Motor neuron (in vitro differentiated cells): ENCODE data around the gene TRAF3. TPM values are rescaled to one million over a fixed set of nuclear protein-coding genes. Genes with fewer than 3 reads are reported as not detected.
"Not testable (repeated sequence)": the region's sequence is repeated elsewhere in the genome, so short reads cannot be mapped to it uniquely, and the experiment has no call there.

Experiments used
- ATAC-seq, 8 experiments: fragments of 200-7000 bp; cut with Tn5 transposase; replicated peaks in 6 of 8; 2 replicates each; pipeline ENCODE4 v1.8.0; 2021; ENCODE audit warnings: mild to moderate bottlenecking in 8 of 8, moderate library complexity in 8 of 8
- H3K27ac ChIP-seq, 2 donors: fragments of 250-450 bp; sonication (Bioruptor Pico); 2 replicates each; pipeline ENCODE4 v1.9.0; 2021; ENCODE audit warnings: antibody characterized with exemption in 2 of 2, mild to moderate bottlenecking in 2 of 2, moderate library complexity in 1 of 2
- H3K4me1 ChIP-seq, 2 donors: fragments of 250-450 bp; sonication (Bioruptor Pico); replicated peaks in 1 of 2; 2 replicates each; pipeline ENCODE4 v1.6.1; 2021; ENCODE audit warnings: antibody characterized with exemption in 2 of 2, mild to moderate bottlenecking in 2 of 2, moderate library complexity in 1 of 2
- H3K4me3 ChIP-seq, 5 donors: fragments of 250-450 bp; sonication (Bioruptor Pico); 2 replicates each; pipeline ENCODE4 v1.9.0; 2021; ENCODE audit warnings: antibody characterized with exemption in 5 of 5, mild to moderate bottlenecking in 5 of 5, moderate library complexity in 4 of 5
- WGBS, 10 experiments: fragments of 450-650 bp; shearing (Covaris generic); methylation state at CpG; one replicate each; pipeline ENCODE4 v1.0.0; 2022; 5-methylcytosine and 5-hydroxymethylcytosine counted together
- in situ Hi-C, 9 experiments: fragments of 400-800 bp; cut with MboI; loops; one replicate each; pipeline ENCODE4 v1.15.0; 2021; ENCODE audit warnings: low sequenced_read_pairs in 9 of 9, low pct_unique_long_range_greater_than_20kb in 2 of 9; ENCODE audit not compliant: unreplicated experiment in 9 of 9
- total RNA-seq, 8 experiments: library from RNA; unstranded; fragments of 300-600 nt; gene quantifications; 2 replicates each; pipeline versions ENCODE4 v1.2.3 to v1.2.4, GENCODE V29; 2022

Gene TRAF3
- total RNA-seq, 8 experiments from 2014 or later: 12.7 to 35.7 (median 17.7) TPM

- ATAC-seq: peak in 1 of 8 experiments; percentile 16
- no peak overlapping the region for H3K27ac ChIP-seq
- in situ Hi-C loops: no loop called here
- H3K4me3 ChIP-seq: no peak overlapping the region
- H3K4me1 ChIP-seq: no peaks in the 10 kb centered on the region
- WGBS, 10 experiments: 82 to 100% (median 96%) methylated on average over 2 to 8 of the region's 8 CpGs; no CpG with 5 or more reads in 2 of the 10 experiments
Measured at GRCh38 chr14:102892651-102893050, 115.4 kb downstream of the TRAF3 start.

- in situ Hi-C loops: no loop called here
- Histone ChIP-seq H3K27ac (no peak overlapping the region), H3K4me1 (no peaks in the 10 kb centered on the region), H3K4me3 (no peak overlapping the region)
- WGBS, 10 experiments: 0 to 98% (median 78%) methylated on average over 1 to 8 of the region's 9 CpGs; no CpG with 5 or more reads in 3 of the 10 experiments
- ATAC-seq: peak in 2 of 8 experiments; percentile 72 to 74
Measured at GRCh38 chr14:102893452-102893851, 116.2 kb downstream of the TRAF3 start.

GRCh38 chr14:102896735-102897134 lies 119.5 kb downstream of the TRAF3 start:
- peak in 1 of 8 experiments; percentile 10 for ATAC-seq
- H3K4me1 ChIP-seq, H3K27ac ChIP-seq, H3K4me3 ChIP-seq, in situ Hi-C loops: not testable (repeated sequence)

GRCh38 chr14:102897299-102898027 lies 120.2 kb downstream of the TRAF3 start:
- H3K4me3 ChIP-seq: no peak overlapping the region
- no peak overlapping the region for H3K27ac ChIP-seq
- no peaks in the 10 kb centered on the region for H3K4me1 ChIP-seq
- 68 to 100% (median 90%) methylated on average over 2 to 8 of the region's 14 CpGs for WGBS, 10 experiments
- no peak for ATAC-seq
- in situ Hi-C loops: no loop called here

GRCh38 chr14:102898298-102898697 lies 121.0 kb downstream of the TRAF3 start:
- H3K4me3 ChIP-seq: no peak overlapping the region
- no peak for ATAC-seq
- H3K27ac ChIP-seq: no peak overlapping the region
- no peaks in the 10 kb centered on the region for H3K4me1 ChIP-seq
- in situ Hi-C loops: no loop called here
- WGBS, 10 experiments: 83 to 100% (median 86%) methylated on average over 1 to 6 of the region's 6 CpGs; no CpG with 5 or more reads in 3 of the 10 experiments

- Histone ChIP-seq H3K27ac (no peak overlapping the region), H3K4me3 (no peak overlapping the region), H3K4me1 (no peaks in the 10 kb centered on the region)
- WGBS, 10 experiments: 86 to 100% (median 93%) methylated on average over 1 to 6 of the region's 18 CpGs; no CpG with 5 or more reads in 3 of the 10 experiments
- in situ Hi-C loops: no loop called here
- no peak for ATAC-seq
Measured at GRCh38 chr14:102898776-102899515, 121.7 kb downstream of the TRAF3 start.

GRCh38 chr14:102899516-102899900 lies 122.3 kb downstream of the TRAF3 start:
- in situ Hi-C loops: no loop called here
- Histone ChIP-seq H3K4me3 (no peak overlapping the region), H3K4me1 (no peaks in the 10 kb centered on the region), H3K27ac (no peak overlapping the region)
- 60 to 100% (median 100%) methylated on average over 1 to 5 of the region's 8 CpGs; no CpG with 5 or more reads in 4 of the 10 experiments for WGBS, 10 experiments
- ATAC-seq: no peak

GRCh38 chr14:102900631-102901571 lies 123.7 kb downstream of the TRAF3 start:
- H3K4me1 ChIP-seq: no peaks in the 10 kb centered on the region
- no peak overlapping the region for H3K27ac ChIP-seq
- 72 to 92% (median 90%) methylated on average over 5 to 26 of the region's 39 CpGs; no CpG with 5 or more reads in 3 of the 10 experiments for WGBS, 10 experiments
- H3K4me3 ChIP-seq: no peak overlapping the region
- ATAC-seq: no peak
- in situ Hi-C loops: no loop called here

GRCh38 chr14:102901633-102902032 lies 124.4 kb downstream of the TRAF3 start:
- no peak overlapping the region for H3K4me3 ChIP-seq
- no peak for ATAC-seq
- in situ Hi-C loops: no loop called here
- 87 to 100% (median 93%) methylated on average over 1 to 4 of the region's 4 CpGs; no CpG with 5 or more reads in 3 of the 10 experiments for WGBS, 10 experiments
- no peak overlapping the region for H3K27ac ChIP-seq
- no peaks in the 10 kb centered on the region for H3K4me1 ChIP-seq

- no peak overlapping the region for H3K4me3 ChIP-seq
- no peaks in the 10 kb centered on the region for H3K4me1 ChIP-seq
- H3K27ac ChIP-seq: no peak overlapping the region
- in situ Hi-C loops: no loop called here
- 60 to 90% methylated on average over 1 to 2 of the region's 7 CpGs; no CpG with 5 or more reads in 8 of the 10 experiments for WGBS, 10 experiments
- ATAC-seq: no peak
Measured at GRCh38 chr14:102902086-102902485, 124.8 kb downstream of the TRAF3 start.

- in situ Hi-C loops: no loop called here
- no peak overlapping the region for H3K4me3 ChIP-seq
- whole genome bisulfite sequencing, 10 experiments: 80 to 100% (median 83%) methylated on average over 1 to 6 of the region's 12 CpGs; no CpG with 5 or more reads in 5 of the 10 experiments
- H3K4me1 ChIP-seq: no peaks in the 10 kb centered on the region
- ATAC-seq: no peak
- H3K27ac ChIP-seq: no peak overlapping the region
Measured at GRCh38 chr14:102902523-102903247, 125.4 kb downstream of the TRAF3 start.

GRCh38 chr14:102903248-102903888 lies 126.1 kb downstream of the TRAF3 start:
- no peak overlapping the region for H3K4me3 ChIP-seq
- in situ Hi-C loops: no loop called here
- WGBS, 10 experiments: 80 to 100% (median 100%) methylated on average over 2 to 14 of the region's 29 CpGs; no CpG with 5 or more reads in 5 of the 10 experiments
- H3K4me1 ChIP-seq: no peaks in the 10 kb centered on the region
- no peak for ATAC-seq
- no peak overlapping the region for H3K27ac ChIP-seq
